CD4-positive, alpha-beta T cell treated with Interleukin-6 for 4 hours (primary cell): ENCODE results near the gene DHTKD1.
A peak's percentile ranks its signal among the peaks of the same experiment; 100 is the strongest.

ENCODE experiments used
- DNase-seq: peaks from one replicate; pipeline ENCODE4 v3.0.0-alpha.2; 2020; ENCODE audit warnings: mixed read lengths

The DHTKD1 gene

GRCh38 chr10:12068449-12069269 lies at the start of gene DHTKD1:
DHTKD1 (plus strand) TSS chr10:12068954; CDS start chr10:12069034, 80 bp downstream.
- peak; percentile 98 for DNase-seq

GRCh38 chr10:12019283-12019971 lies 49.3 kb upstream of the DHTKD1 start:
- DNase-seq: no peak

- no peak for DNase-seq
Observed at GRCh38 chr10:12020574-12020973, 48.2 kb upstream of the DHTKD1 start.

DNA sequence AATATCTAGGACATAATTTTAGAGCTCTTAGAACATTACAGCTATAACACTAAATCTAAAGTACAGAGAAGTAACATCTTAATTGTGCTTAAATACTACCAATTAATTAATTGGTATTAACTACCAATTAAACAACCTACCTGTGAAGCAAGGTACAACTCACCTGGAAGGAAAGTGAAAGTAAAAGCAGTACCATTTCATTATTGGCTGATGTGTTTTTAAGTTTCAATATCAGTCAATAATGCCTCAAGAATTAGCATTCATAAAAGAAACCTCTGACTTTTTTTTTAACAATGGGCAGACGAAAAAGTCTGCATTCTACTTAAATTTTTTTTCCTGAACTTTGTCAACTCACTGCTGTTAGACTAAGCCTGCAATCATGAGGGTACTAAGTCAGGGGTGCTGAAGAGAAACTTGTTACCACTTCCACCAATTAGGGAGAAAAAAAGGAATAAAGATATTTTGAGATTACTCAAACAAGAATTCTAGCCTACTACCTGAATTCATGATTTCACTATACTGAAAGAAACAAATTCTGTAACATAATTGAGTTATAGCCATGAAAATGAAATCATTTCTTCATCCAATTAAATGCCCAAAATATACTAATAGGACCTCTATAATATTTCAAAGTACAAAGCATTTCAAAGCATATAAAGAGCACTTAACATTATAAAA lies 46.0 kb upstream of the DHTKD1 start:
- no peak for DNase-seq

GRCh38 chr10:12025591-12025990 lies 43.2 kb upstream of the DHTKD1 start:
- no peak for DNase-seq

GRCh38 chr10:12027539-12027938 lies 41.2 kb upstream of the DHTKD1 start:
- DNase-seq: no peak

GRCh38 chr10:12031404-12031803 lies 37.4 kb upstream of the DHTKD1 start:
- DNase-seq: no peak

DNA sequence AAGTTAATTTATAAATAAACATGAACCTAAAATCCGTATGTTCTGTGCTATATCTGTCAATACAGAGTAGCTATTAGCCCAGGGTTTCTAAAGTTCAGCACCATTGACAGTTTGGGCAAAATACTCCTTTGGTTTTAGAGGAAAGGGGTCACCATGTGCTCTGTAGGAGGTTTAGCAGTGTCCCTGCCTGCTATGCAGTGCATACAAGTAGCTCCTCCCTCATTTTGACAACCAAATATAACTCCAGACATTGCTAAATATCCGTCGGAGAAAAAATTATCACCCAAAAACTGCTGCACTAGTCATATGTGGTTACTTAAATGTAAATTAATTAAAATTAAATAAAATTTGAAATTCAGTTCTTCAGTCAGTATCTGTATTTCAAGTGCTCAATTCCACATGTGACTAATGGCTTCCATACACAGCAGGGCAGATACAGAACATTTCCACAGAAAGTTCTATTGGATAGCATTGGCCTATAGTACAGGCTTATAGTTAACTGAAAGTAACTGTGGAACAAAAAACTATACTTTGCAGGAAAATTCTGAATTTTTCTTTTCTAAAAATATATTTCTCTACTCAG lies 32.6 kb upstream of the DHTKD1 start:
- DNase-seq: no peak

GRCh38 chr10:12041766-12042408 lies 26.9 kb upstream of the DHTKD1 start:
- DNase-seq: peak; percentile 16

DNA sequence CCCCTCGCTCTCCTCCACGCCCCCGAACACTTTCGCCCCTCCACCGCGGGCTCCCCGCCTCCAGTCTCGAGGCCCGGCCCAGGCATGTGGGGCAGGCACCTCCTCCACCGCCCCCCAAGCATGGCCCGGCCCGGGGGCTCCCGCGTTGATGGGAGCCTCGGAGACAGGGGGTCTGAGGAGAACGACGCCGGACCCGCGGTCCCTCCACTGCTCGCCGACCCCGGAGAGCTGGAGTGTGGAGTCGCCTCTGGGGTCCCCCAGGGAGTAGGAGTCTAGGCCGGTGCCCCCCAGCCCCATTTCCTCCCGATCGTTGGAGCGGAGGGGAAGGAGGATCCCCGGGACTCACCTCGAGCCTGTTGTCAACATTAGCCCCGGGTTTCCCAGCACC lies 26.4 kb upstream of the DHTKD1 start:
- peak; percentile 41 for DNase-seq

DNA sequence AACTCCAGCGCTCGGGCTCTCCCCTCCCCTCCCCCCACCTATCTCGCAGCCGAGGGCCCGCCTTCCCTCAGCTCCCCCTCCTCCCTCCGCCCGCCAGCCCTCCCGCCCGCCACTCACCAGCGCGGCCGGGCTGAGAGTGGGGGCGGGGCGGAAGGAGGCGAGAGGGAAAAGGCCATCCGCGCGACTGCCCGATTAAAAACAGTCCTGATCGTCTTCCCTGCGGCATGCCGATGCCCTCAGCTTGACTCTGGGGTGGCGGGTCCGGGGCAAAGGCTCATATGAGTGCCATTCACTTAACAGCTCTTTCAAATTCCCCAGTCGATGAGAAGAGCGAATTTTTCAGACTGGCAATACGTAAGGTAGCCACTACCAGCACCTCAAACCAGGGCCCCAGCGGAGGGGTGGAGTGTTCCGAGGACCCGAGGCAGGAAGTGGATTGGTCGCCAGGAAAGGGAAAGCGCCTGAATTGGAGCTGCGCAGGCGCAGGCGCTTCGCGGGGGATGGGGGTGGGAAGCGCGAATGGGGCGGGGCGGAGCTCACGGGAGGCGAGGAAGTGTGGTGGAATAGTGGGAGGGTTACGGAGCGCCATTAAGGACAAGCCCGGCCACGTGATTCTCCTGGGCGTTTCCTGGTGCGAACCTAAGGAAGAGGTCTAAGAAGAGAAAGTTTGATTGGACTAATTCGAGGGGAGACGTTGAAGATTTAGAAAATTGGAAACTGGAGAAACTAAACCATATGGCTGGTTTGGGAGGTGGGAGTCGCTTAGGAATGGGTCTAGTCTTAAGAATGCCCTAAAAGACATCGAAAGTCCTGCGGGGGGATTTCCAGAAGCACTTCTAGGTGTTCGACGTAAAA lies 25.7 kb upstream of the DHTKD1 start, which contains the start of gene UPF2:
UPF2 (minus strand) TSS at position 13 of the 855 bp plus-strand sequence. CDS start 7,386 bp downstream, outside the sequence.
- DNase-seq: peak; percentile 98

- no peak for DNase-seq
Observed at GRCh38 chr10:12045596-12045995, 23.2 kb upstream of the DHTKD1 start.

DNA sequence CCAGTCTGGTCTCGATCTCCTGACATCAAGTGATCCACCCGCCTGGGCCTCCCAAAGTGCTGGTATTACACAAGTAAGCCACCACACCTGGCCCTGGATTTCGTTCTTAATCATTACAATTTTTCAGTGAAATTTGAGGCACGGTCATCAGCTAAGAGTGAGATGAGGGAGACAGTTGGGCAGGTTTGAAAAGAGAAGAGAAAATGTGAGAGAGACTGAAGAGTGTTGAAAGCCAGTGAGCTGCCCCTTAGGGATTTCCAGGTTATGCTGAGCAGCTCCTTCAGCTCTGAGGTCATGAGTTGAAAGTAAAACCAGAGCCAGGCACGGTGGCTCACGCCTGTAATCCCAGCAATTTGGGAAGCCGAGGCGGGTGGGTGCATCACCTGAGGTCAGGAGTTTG lies 20.2 kb upstream of the DHTKD1 start:
- DNase-seq: no peak

- DNase-seq: no peak
Observed at GRCh38 chr10:12050528-12050927, 18.2 kb upstream of the DHTKD1 start.

- DNase-seq: no peak
Observed at GRCh38 chr10:12051241-12051640, 17.5 kb upstream of the DHTKD1 start.

DNA sequence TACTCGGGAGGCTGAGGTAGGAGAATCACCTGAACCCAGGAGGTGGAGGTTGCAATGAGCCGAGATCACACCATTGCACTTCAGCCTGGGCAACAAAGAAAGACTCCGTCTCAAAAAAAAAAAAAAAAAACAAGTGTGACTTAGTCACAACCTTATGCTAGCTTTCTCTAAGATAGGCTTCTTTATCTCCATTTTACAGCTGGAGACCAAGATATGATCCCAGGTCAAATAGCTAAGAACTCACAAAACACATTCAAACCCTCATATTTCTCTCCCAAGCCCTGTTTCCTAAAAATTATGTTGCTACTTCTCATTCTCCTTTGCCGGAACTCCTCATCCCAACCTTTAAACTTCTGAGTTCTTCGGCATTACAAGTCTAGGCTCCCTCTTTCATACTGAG lies 13.0 kb upstream of the DHTKD1 start:
- no peak for DNase-seq

DNA sequence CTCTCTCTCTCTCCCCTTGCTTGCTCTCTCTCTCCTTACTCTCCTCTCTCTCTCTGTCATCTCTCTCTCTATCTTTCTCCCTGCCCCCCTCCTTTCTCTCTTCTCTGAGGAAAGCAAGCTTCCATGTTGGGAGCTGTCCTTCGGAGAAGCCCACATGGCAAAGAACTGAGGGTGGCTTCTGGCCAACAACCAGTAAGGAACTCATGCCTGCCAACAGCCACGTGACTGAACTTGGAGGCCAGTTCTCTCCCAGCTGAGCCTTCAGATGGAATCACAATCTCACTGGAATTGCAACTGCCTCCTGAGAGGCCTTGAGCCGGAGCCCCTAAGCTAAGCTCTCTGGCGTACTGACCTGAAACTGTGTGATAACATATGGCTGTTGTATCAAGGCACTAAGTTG lies 12.0 kb upstream of the DHTKD1 start:
- DNase-seq: no peak

DNA sequence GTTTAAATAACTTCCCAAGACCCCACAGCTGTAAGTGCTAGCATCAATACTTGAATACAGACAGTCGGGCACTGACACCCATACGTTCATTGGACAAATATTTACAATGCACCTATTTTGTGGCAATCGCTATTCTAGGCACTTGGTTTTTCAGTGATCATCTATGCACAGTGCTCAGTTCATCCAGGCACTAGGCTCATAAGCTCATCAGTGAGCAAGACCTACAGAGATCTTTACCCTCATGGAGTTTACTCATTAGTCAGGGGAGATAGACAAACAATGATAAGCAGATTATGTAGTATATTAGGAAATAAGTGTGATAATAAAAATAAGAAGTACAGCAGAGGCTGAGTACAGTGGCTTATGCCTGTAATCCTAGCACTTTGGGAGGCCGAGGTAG lies 7.6 kb upstream of the DHTKD1 start:
- no peak for DNase-seq

DNA sequence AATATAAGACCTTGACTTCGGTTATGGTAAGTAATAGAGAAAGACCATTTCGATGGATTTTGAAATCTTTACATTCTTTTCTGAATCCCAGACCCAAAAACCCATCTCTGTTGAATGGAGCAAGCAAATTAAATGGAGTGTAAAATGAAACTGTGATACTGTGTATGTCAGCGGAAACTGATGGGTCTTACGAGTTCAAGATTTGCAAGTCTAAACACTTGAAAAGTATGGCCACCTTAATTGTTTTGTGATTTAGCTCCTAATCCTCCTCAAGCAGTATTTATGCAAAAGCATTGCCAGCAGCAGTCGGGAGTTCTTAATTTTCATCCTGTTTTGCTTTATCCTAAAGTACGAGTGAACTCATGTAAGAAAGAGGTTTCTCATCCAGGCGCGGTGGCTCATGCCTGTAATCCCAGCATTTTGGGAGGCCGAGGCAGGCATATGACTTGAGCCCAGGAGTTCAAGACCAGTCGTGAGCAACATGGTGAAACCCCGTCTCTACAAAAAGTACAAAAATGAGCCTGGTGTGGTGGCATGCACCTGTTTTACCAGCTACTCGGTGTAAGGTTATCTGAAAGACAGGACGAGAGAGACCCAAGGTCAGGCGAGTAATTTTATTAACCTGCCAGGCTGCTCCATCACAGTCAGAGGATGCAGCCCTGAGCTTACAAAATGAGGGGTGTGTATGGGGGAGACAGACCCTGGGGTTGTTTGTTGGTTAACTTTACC lies 5.8 kb upstream of the DHTKD1 start:
- no peak for DNase-seq

DNA sequence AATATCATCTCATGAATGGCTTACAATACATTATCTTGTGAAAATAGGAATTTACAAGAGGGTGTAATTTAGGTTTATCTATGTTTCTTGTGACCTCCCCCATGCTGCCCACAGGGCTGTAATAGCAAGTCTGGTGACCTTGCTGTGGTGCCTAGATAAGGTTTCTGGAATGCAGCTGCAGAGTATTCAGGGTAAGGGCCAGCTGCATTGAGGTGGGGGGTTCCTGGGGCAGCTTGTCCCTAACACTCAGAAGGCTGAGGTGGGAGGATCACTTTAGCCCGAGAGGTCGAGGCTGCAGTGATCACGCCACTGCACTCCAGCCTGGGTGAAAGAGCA lies 5.3 kb upstream of the DHTKD1 start:
- no peak for DNase-seq

- DNase-seq: no peak
Observed at GRCh38 chr10:12067336-12067735, 1.4 kb upstream of the DHTKD1 start.
